C4-2B (cell line): ENCODE data around the gene HBZ.

Experiments
- CTCF ChIP-seq: fragments of 450-650 bp; conservative IDR thresholded peaks from 2 replicates; pipeline ENCODE4 v1.5.1; 2017; ENCODE audit warnings: mild to moderate bottlenecking
- ZFX ChIP-seq: fragments of 450-650 bp; IDR thresholded peaks from 2 replicates; pipeline ENCODE4 v1.6.1; 2017

GRCh38 chr16:162271-162991 is 10.0 kb downstream of the HBZ start:
- TF ChIP-seq CTCF = no peak
- no peak for TF ChIP-seq ZFX
